ENCODE measurements around the gene NTF4.
"Not testable (repeated sequence)": the region's sequence is repeated elsewhere in the genome, so short reads cannot be mapped to it uniquely, and the experiment has no call there.

Gene NTF4

GRCh38 chr19:49073514-49074378, 9.1 kb upstream of the NTF4 start:
- H3K4me1 ChIP-seq (ENCODE audit: insufficient read depth, low read length), result no peaks in the 10 kb centered on the region; the same call in 1 of the 2 replicates
- H3K36me3 ChIP-seq (ENCODE audit: insufficient read depth, low read length), result no peaks in the 10 kb centered on the region
- H3K9ac ChIP-seq (ENCODE audit: low read depth, low read length), result no peak overlapping the region
- H3K9me3 ChIP-seq (ENCODE audit: control insufficient read depth, insufficient read depth, low read length), result no peaks in the 10 kb centered on the region

- Histone ChIP-seq H3K9me3 (ENCODE audit: control insufficient read depth, insufficient read depth, low read length) (no peaks in the 10 kb centered on the region), H3K4me1 (ENCODE audit: insufficient read depth, low read length) (no peaks in the 10 kb centered on the region; the same call in 1 of the 2 replicates), H3K9ac (ENCODE audit: low read depth, low read length) (peak overlapping the region; percentile 36), H3K36me3 (ENCODE audit: insufficient read depth, low read length) (no peaks in the 10 kb centered on the region)
Measured at GRCh38 chr19:49071860-49072547, 7.4 kb upstream of the NTF4 start.

- Histone ChIP-seq H3K9ac (ENCODE audit: low read depth, low read length) (no peak overlapping the region), H3K4me1 (ENCODE audit: insufficient read depth, low read length) (peaks cover 6% of the 10 kb centered on the region; the same call in 1 of the 2 replicates), H3K36me3 (ENCODE audit: insufficient read depth, low read length) (no peaks in the 10 kb centered on the region), H3K9me3 (ENCODE audit: control insufficient read depth, insufficient read depth, low read length) (no peaks in the 10 kb centered on the region)
Measured at GRCh38 chr19:49070416-49070815, 5.8 kb upstream of the NTF4 start.

GRCh38 chr19:49069026-49069425, 4.4 kb upstream of the NTF4 start:
- H3K36me3 ChIP-seq (ENCODE audit: insufficient read depth, low read length), result no peaks in the 10 kb centered on the region
- H3K9me3 ChIP-seq (ENCODE audit: control insufficient read depth, insufficient read depth, low read length), result no peaks in the 10 kb centered on the region
- no peak overlapping the region for H3K9ac ChIP-seq (ENCODE audit: low read depth, low read length)
- H3K4me1 ChIP-seq (ENCODE audit: insufficient read depth, low read length), result peaks cover 8% of the 10 kb centered on the region; the same call in 1 of the 2 replicates

- Histone ChIP-seq H3K9ac (ENCODE audit: low read depth, low read length) (no peak overlapping the region), H3K9me3 (ENCODE audit: control insufficient read depth, insufficient read depth, low read length) (no peaks in the 10 kb centered on the region), H3K36me3 (ENCODE audit: insufficient read depth, low read length) (no peaks in the 10 kb centered on the region), H3K4me1 (ENCODE audit: insufficient read depth, low read length) (peaks cover 15% of the 10 kb centered on the region; the same call in 1 of the 2 replicates)
Measured at GRCh38 chr19:49067554-49067953, 2.9 kb upstream of the NTF4 start.

- Histone ChIP-seq H3K4me1 (ENCODE audit: insufficient read depth, low read length) (peaks cover 15% of the 10 kb centered on the region; the same call in 1 of the 2 replicates), H3K9ac (ENCODE audit: low read depth, low read length) (peak overlapping the region; percentile 11; the same call in 1 of the 2 replicates), H3K36me3 (ENCODE audit: insufficient read depth, low read length) (no peaks in the 10 kb centered on the region), H3K9me3 (ENCODE audit: control insufficient read depth, insufficient read depth, low read length) (no peaks in the 10 kb centered on the region)
Measured at GRCh38 chr19:49065905-49066512, 1.4 kb upstream of the NTF4 start.

GRCh38 chr19:49064029-49064629, 489 bp downstream of the NTF4 start:
- Histone ChIP-seq H3K9me3 (ENCODE audit: control insufficient read depth, insufficient read depth, low read length) (no peaks in the 10 kb centered on the region), H3K36me3 (ENCODE audit: insufficient read depth, low read length) (no peaks in the 10 kb centered on the region), H3K9ac (ENCODE audit: low read depth, low read length) (peak overlapping the region; percentile 35; the same call in 1 of the 2 replicates), H3K4me1 (ENCODE audit: insufficient read depth, low read length) (peaks cover 15% of the 10 kb centered on the region; the same call in 1 of the 2 replicates)

- peaks cover 15% of the 10 kb centered on the region; the same call in 1 of the 2 replicates for H3K4me1 ChIP-seq (ENCODE audit: insufficient read depth, low read length)
- H3K9ac ChIP-seq (ENCODE audit: low read depth, low read length), result no peak overlapping the region
- no peaks in the 10 kb centered on the region for H3K9me3 ChIP-seq (ENCODE audit: control insufficient read depth, insufficient read depth, low read length)
- H3K36me3 ChIP-seq (ENCODE audit: insufficient read depth, low read length), result no peaks in the 10 kb centered on the region
Measured at GRCh38 chr19:49061445-49061844, 3.2 kb downstream of the NTF4 start.

- Histone ChIP-seq H3K4me1 (ENCODE audit: insufficient read depth, low read length) (peaks cover 10% of the 10 kb centered on the region; the same call in 1 of the 2 replicates), H3K9ac (ENCODE audit: low read depth, low read length) (no peak overlapping the region), H3K36me3 (ENCODE audit: insufficient read depth, low read length) (no peaks in the 10 kb centered on the region), H3K9me3 (ENCODE audit: control insufficient read depth, insufficient read depth, low read length) (no peaks in the 10 kb centered on the region)
Measured at GRCh38 chr19:49061000-49061399, 3.6 kb downstream of the NTF4 start.

- Histone ChIP-seq H3K9me3 (ENCODE audit: control insufficient read depth, insufficient read depth, low read length) (no peaks in the 10 kb centered on the region), H3K9ac (ENCODE audit: low read depth, low read length) (no peak overlapping the region), H3K4me1 (ENCODE audit: insufficient read depth, low read length) (peaks cover 7% of the 10 kb centered on the region; the same call in 1 of the 2 replicates), H3K36me3 (ENCODE audit: insufficient read depth, low read length) (no peaks in the 10 kb centered on the region)
Measured at GRCh38 chr19:49059053-49059452, 5.6 kb downstream of the NTF4 start.

- peaks cover 2% of the 10 kb centered on the region; the same call in 1 of the 2 replicates for H3K4me1 ChIP-seq (ENCODE audit: insufficient read depth, low read length)
- H3K9ac ChIP-seq (ENCODE audit: low read depth, low read length), result no peak overlapping the region; the same call in 1 of the 2 replicates
- H3K9me3 ChIP-seq (ENCODE audit: control insufficient read depth, insufficient read depth, low read length), result no peaks in the 10 kb centered on the region
- no peaks in the 10 kb centered on the region for H3K36me3 ChIP-seq (ENCODE audit: insufficient read depth, low read length)
Measured at GRCh38 chr19:49058562-49058961, 6.1 kb downstream of the NTF4 start.

- Histone ChIP-seq H3K4me1 (ENCODE audit: insufficient read depth, low read length) (no peaks in the 10 kb centered on the region), H3K9me3 (ENCODE audit: control insufficient read depth, insufficient read depth, low read length) (no peaks in the 10 kb centered on the region), H3K36me3 (ENCODE audit: insufficient read depth, low read length) (no peaks in the 10 kb centered on the region), H3K9ac (ENCODE audit: low read depth, low read length) (peak within 1 kb of the TSS; percentile 78; the same call in 1 of the 2 replicates)
Measured at GRCh38 chr19:49057636-49058234, 6.9 kb downstream of the NTF4 start, which contains the start of gene CGB7. Gene CGB7, minus strand, starts transcription at chr19:49057749. Its CDS starts 2,374 bp downstream, at chr19:49055375.

- not testable (repeated sequence) for H3K9me3 ChIP-seq (ENCODE audit: control insufficient read depth, insufficient read depth, low read length); H3K4me1 ChIP-seq (ENCODE audit: insufficient read depth, low read length); H3K36me3 ChIP-seq (ENCODE audit: insufficient read depth, low read length)
- peak overlapping the region; percentile 78; the same call in 1 of the 2 replicates for H3K9ac ChIP-seq (ENCODE audit: low read depth, low read length)
Measured at GRCh38 chr19:49056902-49057596, 7.6 kb downstream of the NTF4 start.

All from ES-I3 (cell line).